Spleen (tissue), 11 donors: ENCODE results near the gene L3MBTL1. TPM values are rescaled to one million over a fixed set of nuclear protein-coding genes. Genes with fewer than 3 reads are reported as not detected.

Source experiments
- DNase-seq: peaks from one replicate; pipeline ENCODE4 v3.0.0-alpha.2; 2020
- H3K27ac ChIP-seq, 8 donors: fragments of 200-600 bp; sonication (generic) in 7 of 8; 1 replicate in 4 of 8; 2 replicates in 4 of 8; pipeline versions ENCODE4 v1.5.0 to v1.8.0; 2016 to 2021; ENCODE audit warnings: inconsistent platforms in 4 of 8, mild to moderate bottlenecking in 4 of 8, moderate library complexity in 1 of 8
- H3K27me3 ChIP-seq, 7 donors: fragments of 200-600 bp; sonication (generic) in 6 of 7; replicated peaks in 1 of 7; 1 replicate in 4 of 7; 2 replicates in 3 of 7; pipeline versions ENCODE4 v1.5.0 to v1.8.0; 2016 to 2021; ENCODE audit warnings: inconsistent platforms in 3 of 7, mild to moderate bottlenecking in 1 of 7
- H3K36me3 ChIP-seq, 6 donors: fragments of 200-600 bp; sonication (generic) in 5 of 6; 1 replicate in 4 of 6; 2 replicates in 2 of 6; pipeline versions ENCODE4 v1.5.0 to v1.8.0; 2016 to 2021; ENCODE audit warnings: inconsistent platforms in 2 of 6
- H3K4me1 ChIP-seq, 6 donors: fragments of 200-600 bp; sonication (generic) in 5 of 6; 1 replicate in 3 of 6; 2 replicates in 3 of 6; pipeline versions ENCODE4 v1.5.0 to v1.8.0; 2016 to 2021; ENCODE audit warnings: inconsistent platforms in 3 of 6
- H3K4me3 ChIP-seq, 8 donors: fragments of 200-600 bp; sonication (generic) in 7 of 8; 1 replicate in 4 of 8; 2 replicates in 4 of 8; pipeline versions ENCODE4 v1.5.0 to v1.8.0; 2016 to 2021; ENCODE audit warnings: inconsistent platforms in 4 of 8, mild to moderate bottlenecking in 4 of 8, moderate library complexity in 2 of 8
- H3K9me3 ChIP-seq, 8 donors: fragments of 200-600 bp; sonication (generic) in 7 of 8; 1 replicate in 4 of 8; 2 replicates in 4 of 8; pipeline versions ENCODE4 v1.5.0 to v1.8.0; 2016 to 2021; ENCODE audit warnings: inconsistent platforms in 4 of 8
- POLR2A ChIP-seq, 3 donors: fragments of 450-650 bp; IDR thresholded peaks; one replicate each; pipeline ENCODE4 v1.5.1; 2017; ENCODE audit warnings: antibody characterized with exemption in 3 of 3, mild to moderate bottlenecking in 1 of 3
- POLR2AphosphoS5 ChIP-seq, 3 donors: sonication (generic); formaldehyde crosslinking; IDR thresholded peaks; one replicate each; pipeline ENCODE4 v1.5.1; 2017; ENCODE audit warnings: antibody characterized with exemption in 3 of 3
- WGBS, 5 donors: extraction: QIAGEN DNeasy Blood & Tissue Kit in 3 of 5; methylation state at CpG; one replicate each; pipeline versions ENCODE4 v1.1.5 to v1.1.7; 2013 to 2018; 5-methylcytosine and 5-hydroxymethylcytosine counted together
- intact Hi-C: fragments of 100-400 bp; cut with DNase I; formaldehyde crosslinking; loops from one replicate; pipeline ENCODE4 v1.15.0; 2023; ENCODE audit warnings: low total_unique reads
- polyA plus RNA-seq, 3 donors: library from polyadenylated mRNA; stranded (reverse); fragments of 200-250 nt; gene quantifications; one replicate each; pipeline ENCODE4 v1.2.1, GENCODE V29; 2013
- total RNA-seq, 7 donors: library from RNA; depleted of rRNA in 3 of 7; stranded (reverse); fragments of >200 nt in 3 of 7; fragmentation: NEBNext Ultra II Directional in 4 of 7; extraction: Animal tissue kit (Norgen Biotek cat#: 25700) in 4 of 7; gene quantifications; one replicate each; pipeline versions ENCODE4 v1.1.0 to v1.2.1, GENCODE V29; 2016 to 2021
- TF ChIP-seq, protein P1 (sequence below), 11 experiments: fragments of 200-600 bp in 7 of 11; fragments of 450-650 bp in 4 of 11; sonication (generic) in 4 of 11; IDR thresholded peaks in 8 of 11; conservative IDR thresholded peaks in 3 of 11; 1 replicate in 7 of 11; 2 replicates in 4 of 11; pipeline versions ENCODE4 v1.4.0 to v1.8.0; 2016 to 2021; ENCODE audit warnings: antibody characterized with exemption in 11 of 11, inconsistent platforms in 4 of 11, mild to moderate bottlenecking in 1 of 11
- donor health status: healthy with polysubstance abuse.
- donor health status: DM: no; HTN: no; CAD: no; lungs with moderate emphysema.
- donor health status: DM: no; HTN: no; CAD: no.
- donor health status: Bipolar disorder and iron deficiency.
- donor health status: healthy.
- donor health status: DM: no; HTN: no; CAD: no.
- donor health status: DM: yes; HTN: yes; CAD: no.

L3MBTL1 gene
- total and polyA plus RNA-seq, 10 donors, result 3.1 to 19.1 (median 14.1) TPM

DNA sequence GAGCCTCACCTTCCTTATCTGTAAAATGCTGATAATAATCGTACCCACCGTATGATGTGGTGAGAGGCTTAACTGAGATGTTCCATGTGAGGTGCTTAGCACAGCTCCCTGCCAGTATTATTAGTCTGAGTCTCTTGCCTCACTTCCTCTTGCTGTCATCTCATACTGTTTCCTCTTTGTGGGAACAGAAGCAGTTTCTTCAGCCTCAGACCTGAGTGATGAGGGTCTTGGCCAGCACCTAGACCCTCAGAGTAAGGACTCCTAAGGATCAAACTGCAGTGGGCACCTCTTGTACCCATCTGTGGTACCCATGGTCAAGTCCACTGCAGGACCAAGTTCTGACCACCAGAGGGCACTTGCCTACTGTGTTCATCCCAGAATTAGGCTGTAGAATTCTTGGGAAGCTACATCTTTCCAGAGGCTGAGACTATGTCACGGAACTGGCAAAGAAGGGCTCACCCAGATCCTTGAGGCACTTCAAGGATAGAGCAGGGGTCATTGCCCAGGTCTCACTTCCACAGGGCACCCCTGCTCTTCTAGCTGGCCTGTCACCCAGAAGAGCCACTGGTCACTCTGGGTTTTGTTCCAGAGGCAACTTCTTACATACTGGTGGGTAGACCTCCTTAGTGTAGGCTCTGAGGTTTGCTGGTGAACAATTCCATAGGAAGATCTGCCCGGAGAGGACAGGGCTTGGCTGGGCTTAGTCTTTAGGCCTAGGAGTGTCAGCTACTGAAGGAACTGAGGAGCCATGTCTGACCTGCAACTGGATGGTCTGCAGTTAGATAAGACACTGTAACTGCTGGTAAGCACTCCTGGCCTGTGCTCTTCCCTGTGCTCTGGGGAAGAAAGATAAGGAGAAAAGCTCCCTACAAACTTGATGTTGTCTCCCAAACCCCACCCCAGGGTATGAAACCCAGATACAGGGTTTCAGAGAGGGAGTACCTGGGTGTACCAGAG lies 30.7 kb downstream of the L3MBTL1 start:
- peaks cover 0 to 13% (median 0%) of the 10 kb centered on the region in 6 donors for H3K4me1 ChIP-seq
- intact Hi-C loops, result loop anchor here (5.0 kb wide), 1 partner anchor 154 kb away; no protein-coding TSS in a partner anchor
- peaks cover 0 to 45% (median 9%) of the 10 kb centered on the region in 6 donors for H3K36me3 ChIP-seq
- no peak overlapping the region for H3K4me3 ChIP-seq
- 19 to 51% (median 30%) methylated on average over 4 of the region's 4 CpGs for WGBS, 5 donors
- TF ChIP-seq, protein P1, sequence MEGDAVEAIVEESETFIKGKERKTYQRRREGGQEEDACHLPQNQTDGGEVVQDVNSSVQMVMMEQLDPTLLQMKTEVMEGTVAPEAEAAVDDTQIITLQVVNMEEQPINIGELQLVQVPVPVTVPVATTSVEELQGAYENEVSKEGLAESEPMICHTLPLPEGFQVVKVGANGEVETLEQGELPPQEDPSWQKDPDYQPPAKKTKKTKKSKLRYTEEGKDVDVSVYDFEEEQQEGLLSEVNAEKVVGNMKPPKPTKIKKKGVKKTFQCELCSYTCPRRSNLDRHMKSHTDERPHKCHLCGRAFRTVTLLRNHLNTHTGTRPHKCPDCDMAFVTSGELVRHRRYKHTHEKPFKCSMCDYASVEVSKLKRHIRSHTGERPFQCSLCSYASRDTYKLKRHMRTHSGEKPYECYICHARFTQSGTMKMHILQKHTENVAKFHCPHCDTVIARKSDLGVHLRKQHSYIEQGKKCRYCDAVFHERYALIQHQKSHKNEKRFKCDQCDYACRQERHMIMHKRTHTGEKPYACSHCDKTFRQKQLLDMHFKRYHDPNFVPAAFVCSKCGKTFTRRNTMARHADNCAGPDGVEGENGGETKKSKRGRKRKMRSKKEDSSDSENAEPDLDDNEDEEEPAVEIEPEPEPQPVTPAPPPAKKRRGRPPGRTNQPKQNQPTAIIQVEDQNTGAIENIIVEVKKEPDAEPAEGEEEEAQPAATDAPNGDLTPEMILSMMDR (IDR thresholded peaks at IDR 0.05 in 8 of 11, conservative IDR thresholded peaks at IDR 0.05 in 3 of 11), result peak; percentile 64 to 91 (median 86)
- no peak for TF ChIP-seq POLR2A (IDR thresholded peaks at IDR 0.05)
- H3K27me3 ChIP-seq, result no peaks in the 10 kb centered on the region
- H3K27ac ChIP-seq, result peak overlapping the region in 1 of 8 donors; percentile 17
- H3K9me3 ChIP-seq, result no peaks in the 10 kb centered on the region
- DNase-seq, result no peak

DNA sequence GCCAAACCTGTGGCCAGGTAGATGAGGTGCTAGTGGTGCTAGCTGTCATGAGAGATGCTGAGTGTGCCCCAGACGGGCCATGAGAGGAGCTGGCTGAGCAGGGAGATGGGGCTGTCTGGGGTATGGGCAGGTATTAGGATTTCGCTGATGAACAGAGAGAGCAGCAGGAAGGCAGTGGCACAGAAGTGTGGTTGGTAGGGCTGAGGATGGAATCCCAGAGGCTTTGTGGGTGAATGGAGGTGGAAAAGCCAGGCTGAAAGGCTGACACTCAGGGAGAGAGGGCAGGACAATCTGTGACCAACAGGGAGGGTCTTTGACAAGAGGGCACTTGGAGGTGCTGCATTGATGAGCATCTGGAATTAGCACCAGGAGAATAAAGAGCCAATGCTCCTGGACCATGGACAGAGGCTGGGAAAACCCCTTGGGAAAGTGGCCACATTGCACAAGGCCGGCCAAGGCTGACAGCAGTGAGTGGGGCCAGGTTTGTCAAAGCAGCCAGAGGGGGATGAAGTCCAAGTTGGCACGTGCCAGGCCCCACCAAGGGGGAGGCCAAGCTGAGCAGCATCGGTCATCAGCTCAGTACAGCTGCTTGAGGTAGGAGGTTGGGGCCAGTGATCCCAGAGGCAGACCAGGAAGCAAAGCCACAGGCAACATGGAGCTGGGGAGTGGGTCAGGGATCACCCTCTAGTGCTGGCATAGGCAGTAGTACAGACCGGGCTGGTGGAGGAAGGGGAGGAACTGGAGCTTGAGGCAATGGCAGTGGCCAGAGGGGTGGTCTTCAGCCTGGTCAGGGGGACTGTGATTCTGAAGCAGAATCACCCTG lies 31.6 kb downstream of the L3MBTL1 start:
- no peak for DNase-seq
- H3K4me1 ChIP-seq, result peaks cover 0 to 13% (median 0%) of the 10 kb centered on the region in 6 donors
- WGBS, 5 donors, result 70 to 88% (median 76%) methylated on average over 6 of the region's 6 CpGs
- H3K4me3 ChIP-seq, result no peak overlapping the region
- no peaks in the 10 kb centered on the region for H3K9me3 ChIP-seq
- TF ChIP-seq, protein P1 (IDR thresholded peaks at IDR 0.05 in 8 of 11, conservative IDR thresholded peaks at IDR 0.05 in 3 of 11), result no peak
- no peak for TF ChIP-seq POLR2A (IDR thresholded peaks at IDR 0.05)
- TF ChIP-seq POLR2AphosphoS5 (IDR thresholded peaks at IDR 0.05), result no peak
- peaks cover 0 to 44% (median 9%) of the 10 kb centered on the region in 6 donors for H3K36me3 ChIP-seq
- no peaks in the 10 kb centered on the region for H3K27me3 ChIP-seq
- intact Hi-C loops, result loop anchor here (5.0 kb wide), 1 partner anchor 153 kb away; no protein-coding TSS in a partner anchor
- H3K27ac ChIP-seq, result no peak overlapping the region

DNA sequence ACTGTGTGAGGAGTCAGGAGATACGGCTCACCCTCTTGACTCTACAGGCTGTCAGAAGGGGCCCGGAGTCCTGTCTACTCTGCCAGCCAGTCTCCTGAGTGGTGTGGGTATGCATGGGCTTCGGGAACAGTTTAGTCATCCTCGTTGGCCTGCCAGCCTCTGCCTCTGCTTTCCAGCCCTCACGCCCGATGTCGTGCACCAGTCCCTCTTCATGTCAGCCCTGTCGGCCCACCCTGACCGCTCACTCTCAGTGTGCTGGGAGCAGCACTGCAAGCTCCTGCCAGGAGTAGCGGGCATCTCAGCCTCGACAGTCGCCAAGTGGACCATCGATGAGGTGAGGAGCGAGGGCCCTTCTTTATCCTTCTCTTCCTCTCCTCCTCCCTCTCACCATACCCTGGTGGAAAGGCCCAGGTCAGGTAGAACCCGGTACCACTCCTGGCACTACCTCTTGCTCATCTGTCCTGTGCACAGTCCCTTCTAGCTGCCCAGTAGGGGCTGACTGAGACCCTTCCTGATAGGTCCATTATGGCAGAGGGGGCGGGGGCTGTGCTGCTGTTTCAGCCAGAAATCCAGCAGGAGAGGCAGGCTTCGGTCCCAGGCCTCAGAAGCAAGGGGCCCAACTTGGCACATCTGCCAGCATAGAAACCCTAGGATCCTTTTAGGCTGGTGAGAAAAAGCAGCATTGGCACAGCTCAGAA lies 32.6 kb downstream of the L3MBTL1 start:
- intact Hi-C loops, result loop anchor here (5.0 kb wide), 1 partner anchor 152 kb away; no protein-coding TSS in a partner anchor
- 87 to 94% (median 87%) methylated on average over 16 to 17 of the region's 17 CpGs for WGBS, 5 donors
- H3K36me3 ChIP-seq, result peaks cover 0 to 40% (median 9%) of the 10 kb centered on the region in 6 donors
- DNase-seq, result no peak
- no peak overlapping the region for H3K27ac ChIP-seq
- no peaks in the 10 kb centered on the region for H3K9me3 ChIP-seq
- no peaks in the 10 kb centered on the region for H3K27me3 ChIP-seq
- H3K4me3 ChIP-seq, result no peak overlapping the region
- TF ChIP-seq, protein P1 (IDR thresholded peaks at IDR 0.05 in 8 of 11, conservative IDR thresholded peaks at IDR 0.05 in 3 of 11), result no peak
- TF ChIP-seq POLR2A (IDR thresholded peaks at IDR 0.05) (no peak), POLR2AphosphoS5 (IDR thresholded peaks at IDR 0.05) (no peak)
- peaks cover 0 to 13% (median 0%) of the 10 kb centered on the region in 6 donors for H3K4me1 ChIP-seq
